ENCODE results near the gene SLC27A6. TPM values are rescaled to one million over a fixed set of nuclear protein-coding genes. Genes with fewer than 3 reads are reported as not detected.

SLC27A6 gene
- total RNA-seq, 1 donor from 2014 or later: 0.15 TPM

GRCh38 chr5:129079496-129079895 is 114.2 kb downstream of the SLC27A6 start:
- no peak for TF ChIP-seq CTCF (IDR thresholded peaks at IDR 0.05)
- Histone ChIP-seq H3K27ac (no peak overlapping the region), H3K4me3 (no peak overlapping the region), H3K4me1 (no peaks in the 10 kb centered on the region), H3K36me3 (no peaks in the 10 kb centered on the region), H3K9me3 (no peaks in the 10 kb centered on the region), H3K27me3 (ENCODE audit: low read depth) (no peaks in the 10 kb centered on the region)
- DNase-seq (no peak), ATAC-seq (no peak)
- intact Hi-C loops (cut with DNase I): no loop called here

GRCh38 chr5:129080766-129081165 is 115.5 kb downstream of the SLC27A6 start:
- H3K4me1 ChIP-seq: no peaks in the 10 kb centered on the region
- H3K9me3 ChIP-seq: no peaks in the 10 kb centered on the region
- no peak overlapping the region for H3K27ac ChIP-seq
- H3K4me3 ChIP-seq: no peak overlapping the region
- H3K36me3 ChIP-seq: no peaks in the 10 kb centered on the region
- DNase-seq (no peak), ATAC-seq (no peak)
- intact Hi-C loops (cut with DNase I): no loop called here
- H3K27me3 ChIP-seq (ENCODE audit: low read depth): no peaks in the 10 kb centered on the region
- TF ChIP-seq CTCF (IDR thresholded peaks at IDR 0.05): no peak

- no peaks in the 10 kb centered on the region for H3K27me3 ChIP-seq (ENCODE audit: low read depth)
- ATAC-seq (no peak), DNase-seq (no peak)
- no peak overlapping the region for H3K4me3 ChIP-seq
- intact Hi-C loops (cut with DNase I): no loop called here
- H3K36me3 ChIP-seq: no peaks in the 10 kb centered on the region
- H3K27ac ChIP-seq: no peak overlapping the region
- TF ChIP-seq CTCF (IDR thresholded peaks at IDR 0.05): no peak
- no peaks in the 10 kb centered on the region for H3K4me1 ChIP-seq
- H3K9me3 ChIP-seq: no peaks in the 10 kb centered on the region
Observed at GRCh38 chr5:129082225-129083136, 117.2 kb downstream of the SLC27A6 start.

Other genes with a start within 250 kb of the SLC27A6 start
- gene ISOC1, start 129.3 kb downstream of the SLC27A6 start, total RNA-seq: 19.1 TPM